CD4-positive, CD25-positive, alpha-beta regulatory T cell (primary cell): ENCODE data around the gene KIF21B. TPM values are rescaled to one million over a fixed set of nuclear protein-coding genes. Genes with fewer than 3 reads are reported as not detected.
A peak's percentile ranks its signal among the peaks of the same experiment; 100 is the strongest.

Experiments
- ATAC-seq, 2 donors: fragments of 150-1000 bp; cut with Tn5 transposase; one replicate each; pipeline ENCODE4 v1.10.0; 2021; ENCODE audit warnings: low read depth in 2 of 2, moderate number of reproducible peaks in 2 of 2, moderate library complexity in 1 of 2
- DNase-seq, 3 donors: peaks; one replicate each; pipeline versions ENCODE4 v3.0.0 to v3.0.0-alpha.2; 2012 to 2022; ENCODE audit warnings: mixed read lengths in 1 of 3
- H3K27ac ChIP-seq: one replicate; pipeline ENCODE4 v1.7.0; 2013; ENCODE audit warnings: mild to moderate bottlenecking, low read length; ENCODE audit not compliant: insufficient read depth, poor library complexity, severe bottlenecking
- H3K27me3 ChIP-seq: one replicate; pipeline ENCODE4 v1.7.0; 2013; ENCODE audit warnings: low read length; ENCODE audit not compliant: control insufficient read depth, insufficient read depth
- H3K36me3 ChIP-seq: one replicate; pipeline ENCODE4 v1.7.0; 2013; ENCODE audit warnings: mild to moderate bottlenecking, low read length, moderate library complexity; ENCODE audit not compliant: control insufficient read depth, insufficient read depth
- H3K4me1 ChIP-seq: 2 replicates; pipeline ENCODE4 v1.7.0; 2013; ENCODE audit warnings: mild to moderate bottlenecking, low read length; ENCODE audit not compliant: insufficient read depth, control insufficient read depth, poor library complexity, severe bottlenecking
- H3K4me3 ChIP-seq: one replicate; pipeline ENCODE4 v1.7.0; 2013; ENCODE audit warnings: low read depth, mild to moderate bottlenecking, low read length, moderate library complexity
- H3K9me3 ChIP-seq, 2 experiments: 1 replicate in 1 of 2; 2 replicates in 1 of 2; pipeline ENCODE4 v1.7.0; 2013; ENCODE audit warnings: low read length in 2 of 2, mild to moderate bottlenecking in 1 of 2, moderate library complexity in 1 of 2; ENCODE audit not compliant: control insufficient read depth in 2 of 2
- H3K27ac Mint-ChIP-seq, 3 donors: one replicate each; pipeline ENCODE4 v1.8.0; 2020 to 2022; ENCODE audit warnings: mild to moderate bottlenecking in 3 of 3, mixed read lengths in 3 of 3, moderate library complexity in 2 of 3
- H3K27me3 Mint-ChIP-seq: one replicate; pipeline ENCODE4 v1.8.0; 2022; ENCODE audit warnings: mild to moderate bottlenecking, mixed read lengths
- H3K36me3 Mint-ChIP-seq: one replicate; pipeline ENCODE4 v1.8.0; 2020; ENCODE audit warnings: mixed read lengths
- H3K4me1 Mint-ChIP-seq, 4 donors: one replicate each; pipeline ENCODE4 v1.8.0; 2020 to 2022; ENCODE audit warnings: mixed read lengths in 4 of 4, mild to moderate bottlenecking in 1 of 4
- H3K4me3 Mint-ChIP-seq, 4 donors: one replicate each; pipeline ENCODE4 v1.8.0; 2020 to 2022; ENCODE audit warnings: mild to moderate bottlenecking in 4 of 4, mixed read lengths in 4 of 4, moderate library complexity in 3 of 4
- H3K9me3 Mint-ChIP-seq, 7 donors: one replicate each; pipeline ENCODE4 v1.8.0; 2020 to 2022; ENCODE audit warnings: mixed read lengths in 7 of 7, mild to moderate bottlenecking in 3 of 7, moderate library complexity in 2 of 7
- polyA plus RNA-seq, 4 donors: library from polyadenylated mRNA; unstranded; fragments of 300-500 nt; fragmentation: Illumina TruSeq; gene quantifications; one replicate each; pipeline ENCODE4 v1.2.3, GENCODE V29; 2021
- total RNA-seq: library from RNA; stranded (reverse); gene quantifications from one replicate; pipeline ENCODE4 v1.2.3, GENCODE V29; 2022

Gene KIF21B
- total and polyA plus RNA-seq, 5 donors from 2014 or later = 2.3 to 96.9 (median 3.3) TPM

- H3K9me3 Mint-ChIP-seq = no peaks in the 10 kb centered on the region
- peak in 1 of 2 donors; percentile 16 for ATAC-seq
- peaks cover 64% of the 10 kb centered on the region for H3K36me3 ChIP-seq
- peaks cover 0 to 5% (median 2%) of the 10 kb centered on the region in 4 donors for H3K4me1 Mint-ChIP-seq
- no peaks in the 10 kb centered on the region for H3K27me3 ChIP-seq
- no peaks in the 10 kb centered on the region for H3K9me3 ChIP-seq
- H3K4me3 ChIP-seq = no peak overlapping the region
- no peaks in the 10 kb centered on the region for H3K27me3 Mint-ChIP-seq
- no peak overlapping the region for H3K27ac Mint-ChIP-seq
- peaks cover 37% of the 10 kb centered on the region for H3K36me3 Mint-ChIP-seq
- no peaks in the 10 kb centered on the region for H3K4me1 ChIP-seq
- no peak overlapping the region for H3K4me3 Mint-ChIP-seq
- DNase-seq = peak; percentile 39 to 57 (median 40)
- no peak overlapping the region for H3K27ac ChIP-seq
Observed at GRCh38 chr1:200971955-200972711, 51.4 kb downstream of the KIF21B start.

- H3K27ac ChIP-seq = no peak overlapping the region
- Mint-ChIP-seq H3K9me3 (no peaks in the 10 kb centered on the region), H3K36me3 (peaks cover 36% of the 10 kb centered on the region), H3K4me3 (no peak overlapping the region), H3K4me1 (peaks cover 0 to 6% (median 2%) of the 10 kb centered on the region in 4 donors), H3K27me3 (no peaks in the 10 kb centered on the region), H3K27ac (no peak overlapping the region)
- no peak overlapping the region for H3K4me3 ChIP-seq
- no peaks in the 10 kb centered on the region for H3K4me1 ChIP-seq
- peaks cover 58% of the 10 kb centered on the region for H3K36me3 ChIP-seq
- H3K27me3 ChIP-seq = no peaks in the 10 kb centered on the region
- ATAC-seq = no peak
- no peak for DNase-seq
- no peaks in the 10 kb centered on the region for H3K9me3 ChIP-seq
Observed at GRCh38 chr1:200971428-200971903, 52.0 kb downstream of the KIF21B start.

- no peak overlapping the region for H3K4me3 ChIP-seq
- Mint-ChIP-seq H3K27me3 (no peaks in the 10 kb centered on the region), H3K36me3 (peaks cover 32% of the 10 kb centered on the region), H3K4me1 (peaks cover 0 to 6% (median 2%) of the 10 kb centered on the region in 4 donors), H3K9me3 (no peaks in the 10 kb centered on the region), H3K4me3 (no peak overlapping the region), H3K27ac (no peak overlapping the region)
- H3K36me3 ChIP-seq = peaks cover 54% of the 10 kb centered on the region
- no peak for ATAC-seq
- H3K4me1 ChIP-seq = no peaks in the 10 kb centered on the region
- H3K9me3 ChIP-seq = no peaks in the 10 kb centered on the region
- no peak for DNase-seq
- no peaks in the 10 kb centered on the region for H3K27me3 ChIP-seq
- H3K27ac ChIP-seq = no peak overlapping the region
Observed at GRCh38 chr1:200970771-200971427, 52.6 kb downstream of the KIF21B start.

GRCh38 chr1:200969726-200970561, 53.6 kb downstream of the KIF21B start:
- H3K4me3 Mint-ChIP-seq = peak overlapping the region in 1 of 4 donors; percentile 13
- Histone ChIP-seq H3K36me3 (peaks cover 44% of the 10 kb centered on the region), H3K27me3 (no peaks in the 10 kb centered on the region), H3K4me3 (no peak overlapping the region), H3K27ac (no peak overlapping the region), H3K9me3 (no peaks in the 10 kb centered on the region), H3K4me1 (no peaks in the 10 kb centered on the region)
- DNase-seq = no peak
- no peaks in the 10 kb centered on the region for H3K27me3 Mint-ChIP-seq
- no peaks in the 10 kb centered on the region for H3K9me3 Mint-ChIP-seq
- H3K36me3 Mint-ChIP-seq = peaks cover 33% of the 10 kb centered on the region
- H3K4me1 Mint-ChIP-seq = peaks cover 0 to 6% (median 2%) of the 10 kb centered on the region in 4 donors
- ATAC-seq = no peak
- peak overlapping the region in 2 of 3 donors; percentile 47 to 54 for H3K27ac Mint-ChIP-seq

GRCh38 chr1:200968469-200969410, 54.8 kb downstream of the KIF21B start:
- no peaks in the 10 kb centered on the region for H3K27me3 Mint-ChIP-seq
- Histone ChIP-seq H3K27ac (no peak overlapping the region), H3K27me3 (no peaks in the 10 kb centered on the region), H3K4me1 (no peaks in the 10 kb centered on the region), H3K9me3 (no peaks in the 10 kb centered on the region), H3K36me3 (peaks cover 33% of the 10 kb centered on the region), H3K4me3 (no peak overlapping the region)
- H3K4me1 Mint-ChIP-seq = peaks cover 0 to 6% (median 5%) of the 10 kb centered on the region in 4 donors
- ATAC-seq (no peak), DNase-seq (no peak)
- no peaks in the 10 kb centered on the region for H3K9me3 Mint-ChIP-seq
- peaks cover 31% of the 10 kb centered on the region for H3K36me3 Mint-ChIP-seq
- H3K4me3 Mint-ChIP-seq = no peak overlapping the region
- peak overlapping the region; percentile 25 to 89 (median 54) for H3K27ac Mint-ChIP-seq

- H3K9me3 ChIP-seq = no peaks in the 10 kb centered on the region
- no peak overlapping the region for H3K4me3 ChIP-seq
- H3K36me3 ChIP-seq = peaks cover 25% of the 10 kb centered on the region
- Mint-ChIP-seq H3K27ac (peak overlapping the region in 1 of 3 donors; percentile 25), H3K4me3 (no peak overlapping the region), H3K9me3 (no peaks in the 10 kb centered on the region), H3K27me3 (no peaks in the 10 kb centered on the region), H3K36me3 (peaks cover 27% of the 10 kb centered on the region), H3K4me1 (peaks cover 0 to 6% (median 5%) of the 10 kb centered on the region in 4 donors)
- no peaks in the 10 kb centered on the region for H3K4me1 ChIP-seq
- ATAC-seq (no peak), DNase-seq (no peak)
- H3K27me3 ChIP-seq = no peaks in the 10 kb centered on the region
- no peak overlapping the region for H3K27ac ChIP-seq
Observed at GRCh38 chr1:200967693-200968468, 55.6 kb downstream of the KIF21B start.
